ENCODE measurements around the gene NSUN2. TPM values are rescaled to one million over a fixed set of nuclear protein-coding genes. Genes with fewer than 3 reads are reported as not detected.

NSUN2 gene
- total and polyA plus RNA-seq, 2 experiments from 2014 or later = 65.4 to 112 TPM

- Mint-ChIP-seq H3K9me3 (no peaks in the 10 kb centered on the region), H3K4me3 (no peak overlapping the region), H3K27ac (no peak overlapping the region), H3K4me1 (no peaks in the 10 kb centered on the region), H3K36me3 (ENCODE audit: low read depth) (peaks cover 6% of the 10 kb centered on the region; the same call in 2 of the 3 replicates), H3K27me3 (ENCODE audit: insufficient read depth, low read depth, poor library complexity) (no peaks in the 10 kb centered on the region)
- no peaks in the 10 kb centered on the region for H3K36me3 ChIP-seq (ENCODE audit: insufficient read depth)
- no peaks in the 10 kb centered on the region for H3K27me3 ChIP-seq (ENCODE audit: insufficient read depth)
- H2AFZ ChIP-seq = no peak overlapping the region
- no peaks in the 10 kb centered on the region for H3K9me2 ChIP-seq (ENCODE audit: insufficient read depth)
- no peak for TF ChIP-seq ZNF331 (CRISPR knock-in tag; IDR thresholded peaks at IDR 0.05; ENCODE audit: low read depth)
- TF ChIP-seq CTCF (conservative IDR thresholded peaks at IDR 0.05; ENCODE audit: low read depth in 2 of 2) = no peak
- H4K20me1 ChIP-seq (replicated peaks; ENCODE audit: insufficient read depth) = peaks cover 26% of the 10 kb centered on the region
- H3K79me2 ChIP-seq (replicated peaks; ENCODE audit: insufficient read depth) = peaks cover 72% of the 10 kb centered on the region
- H3K27ac ChIP-seq (ENCODE audit: low read depth) = no peak overlapping the region
- no peaks in the 10 kb centered on the region for H3K4me1 ChIP-seq (ENCODE audit: insufficient read depth)
- H3K4me3 ChIP-seq = no peak overlapping the region
- ATAC-seq (no peak), DNase-seq (ENCODE audit: low spot score) (no peak)
- H3K4me2 ChIP-seq = no peak overlapping the region
- H3F3A ChIP-seq (replicated peaks; ENCODE audit: low read depth) = no peaks in the 10 kb centered on the region
Observed at GRCh38 chr5:6642655-6643054, 9.8 kb upstream of the NSUN2 start.

GRCh38 chr5:6638236-6638635 is 5.4 kb upstream of the NSUN2 start:
- Histone ChIP-seq H3K79me2 (replicated peaks; ENCODE audit: insufficient read depth) (peaks cover 74% of the 10 kb centered on the region), H3K27ac (ENCODE audit: low read depth) (no peak overlapping the region), H3K9me2 (ENCODE audit: insufficient read depth) (no peaks in the 10 kb centered on the region), H3K27me3 (ENCODE audit: insufficient read depth) (no peaks in the 10 kb centered on the region), H3K4me2 (no peak overlapping the region), H3F3A (replicated peaks; ENCODE audit: low read depth) (no peaks in the 10 kb centered on the region), H3K4me1 (ENCODE audit: insufficient read depth) (peaks cover 7% of the 10 kb centered on the region), H4K20me1 (replicated peaks; ENCODE audit: insufficient read depth) (peaks cover 24% of the 10 kb centered on the region), H3K4me3 (no peak overlapping the region), H2AFZ (no peak overlapping the region), H3K36me3 (ENCODE audit: insufficient read depth) (no peaks in the 10 kb centered on the region)
- peaks cover 6% of the 10 kb centered on the region; the same call in 2 of the 3 replicates for H3K36me3 Mint-ChIP-seq (ENCODE audit: low read depth)
- no peak overlapping the region for H3K4me3 Mint-ChIP-seq
- peaks cover 7% of the 10 kb centered on the region for H3K27me3 Mint-ChIP-seq (ENCODE audit: insufficient read depth, low read depth, poor library complexity)
- H3K9me3 Mint-ChIP-seq = no peaks in the 10 kb centered on the region
- ATAC-seq (no peak), DNase-seq (ENCODE audit: low spot score) (no peak)
- no peak overlapping the region for H3K27ac Mint-ChIP-seq
- peaks cover 4% of the 10 kb centered on the region; the same call in 1 of the 3 replicates for H3K4me1 Mint-ChIP-seq
- no peak for TF ChIP-seq ETS1 (IDR thresholded peaks at IDR 0.05)
- no peak for TF ChIP-seq ZNF331 (CRISPR knock-in tag; IDR thresholded peaks at IDR 0.05; ENCODE audit: low read depth)
- TF ChIP-seq ZNF114 (CRISPR knock-in tag; IDR thresholded peaks at IDR 0.05) = no peak
- no peak for TF ChIP-seq EZH2 (IDR thresholded peaks at IDR 0.05; ENCODE audit: low read depth, unreplicated experiment)
- no peak for TF ChIP-seq CTCF (conservative IDR thresholded peaks at IDR 0.05; ENCODE audit: low read depth in 2 of 2)
- no peak for TF ChIP-seq JUNB (IDR thresholded peaks at IDR 0.05; ENCODE audit: unreplicated experiment)
- TF ChIP-seq EZH2phosphoT487 (IDR thresholded peaks at IDR 0.05; ENCODE audit: unreplicated experiment) = no peak
- no peak for TF ChIP-seq CREB1 (CRISPR knock-in tag; IDR thresholded peaks at IDR 0.05; ENCODE audit: low read depth)
- no peak for TF ChIP-seq POLR2AphosphoS5 (IDR thresholded peaks at IDR 0.05; ENCODE audit: low read depth)
- no peak for TF ChIP-seq STAT1 (IDR thresholded peaks at IDR 0.05; ENCODE audit: unreplicated experiment)
- TF ChIP-seq ZNF462 (CRISPR knock-in tag; IDR thresholded peaks at IDR 0.05) = no peak
